ENCODE measurements around the gene GAPVD1. TPM values are rescaled to one million over a fixed set of nuclear protein-coding genes. Genes with fewer than 3 reads are reported as not detected.

The GAPVD1 gene
- total RNA-seq, 1 experiment from 2014 or later, result 39.5 TPM

DNA sequence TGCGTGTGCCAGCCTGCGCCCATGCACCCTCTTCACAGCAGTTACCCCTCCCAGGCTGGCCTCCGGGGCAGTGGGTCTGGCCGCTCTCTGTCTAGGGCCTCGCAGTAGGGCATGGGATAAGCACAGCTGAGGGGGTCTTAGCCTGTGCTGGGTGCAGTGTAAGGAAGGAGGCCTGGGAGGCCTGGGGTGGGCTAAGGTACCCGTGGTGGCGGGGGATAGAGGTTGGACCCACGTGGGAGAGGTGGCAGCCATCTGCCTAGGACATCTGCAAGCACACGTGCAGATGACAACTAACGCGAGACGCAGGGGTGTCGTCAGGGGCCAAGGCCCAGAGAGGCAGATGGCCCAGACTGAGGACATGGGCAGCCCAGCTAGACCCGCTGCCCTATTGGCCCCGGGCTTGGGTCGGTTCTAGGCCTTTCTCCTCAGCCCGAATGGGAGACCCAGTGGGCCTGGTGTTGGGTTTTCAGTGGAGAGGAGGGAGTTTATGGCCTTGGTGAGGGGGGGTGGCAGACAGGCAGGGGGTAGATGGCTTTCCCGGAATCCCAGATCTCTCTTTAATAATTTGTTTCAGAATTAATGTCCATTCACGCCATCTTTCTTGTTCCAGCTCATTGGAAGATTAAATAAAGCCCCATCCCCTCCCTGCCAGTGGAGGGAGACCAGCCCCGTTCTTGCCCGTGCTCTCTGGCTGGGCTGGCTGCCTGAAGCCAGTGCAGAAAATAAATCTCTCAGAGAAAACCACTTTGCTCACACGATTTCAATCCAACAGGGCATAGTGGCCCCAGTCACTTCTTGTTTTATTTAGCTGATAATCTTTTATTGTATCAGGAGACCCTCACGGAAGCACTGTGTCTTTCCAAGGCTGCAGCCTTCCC is 154.2 kb downstream of the GAPVD1 start:
- Histone ChIP-seq H4K91ac (ENCODE audit: insufficient read length, low read depth, low read length) (no peak overlapping the region), H4K8ac (replicated peaks; ENCODE audit: insufficient read length, low read depth, low read length) (no peak overlapping the region), H2BK120ac (ENCODE audit: low read depth, low read length, poor library complexity, severe bottlenecking) (no peak overlapping the region), H3K56ac (ENCODE audit: insufficient read length, low read depth, low read length) (no peak overlapping the region), H4K20me1 (ENCODE audit: control insufficient read depth, insufficient read depth, insufficient read length) (no peaks in the 10 kb centered on the region), H3K4me1 (ENCODE audit: insufficient read depth, low read length) (no peaks in the 10 kb centered on the region), H3K23ac (ENCODE audit: insufficient read length, low read depth, low read length) (no peak overlapping the region), H3K79me2 (ENCODE audit: insufficient read depth, low read length) (no peaks in the 10 kb centered on the region), H2BK5ac (ENCODE audit: insufficient read length, low read length) (no peak overlapping the region), H2AK5ac (ENCODE audit: insufficient read length, low read length) (no peak overlapping the region), H3K27ac (ENCODE audit: insufficient read length, low read depth, low read length) (no peak overlapping the region), H3K14ac (ENCODE audit: insufficient read depth, low read length) (no peak overlapping the region), H4K5ac (ENCODE audit: insufficient read length, low read depth, low read length) (no peak overlapping the region), H3K9ac (ENCODE audit: extremely low read depth, insufficient read length, low read length) (no peak overlapping the region), H3K4me2 (ENCODE audit: insufficient read depth, insufficient read length, low read length) (no peak overlapping the region), H3K9me3 (ENCODE audit: control insufficient read depth, low read depth, low read length) (no peaks in the 10 kb centered on the region), H3K79me1 (ENCODE audit: insufficient read depth, low read depth, low read length, poor library complexity, severe bottlenecking) (no peaks in the 10 kb centered on the region), H3T11ph (ENCODE audit: low read length) (no peak overlapping the region), H2BK15ac (ENCODE audit: low read depth, low read length) (no peak overlapping the region), H2BK12ac (ENCODE audit: insufficient read length, low read depth, low read length) (no peak overlapping the region), H3K27me3 (ENCODE audit: insufficient read depth, low read length) (no peaks in the 10 kb centered on the region), H3K23me2 (ENCODE audit: insufficient read length, low read depth, low read length, poor library complexity, severe bottlenecking) (no peaks in the 10 kb centered on the region), H3K4ac (ENCODE audit: low read depth, low read length) (no peak overlapping the region), H2AFZ (ENCODE audit: low read length) (no peak overlapping the region), H3K18ac (ENCODE audit: insufficient read length, low read depth, low read length) (no peak overlapping the region), H2BK20ac (ENCODE audit: low read depth, low read length, poor library complexity, severe bottlenecking) (no peak overlapping the region)
- H3K36me3 Mint-ChIP-seq (ENCODE audit: insufficient read depth in 1 of 3, low read depth in 3 of 3), result no peaks in the 10 kb centered on the region
- WGBS (ENCODE audit: extremely low coverage, insufficient read length, low lambda C conversion rate), result no CpG with 5 or more reads among the region's 23 CpGs
- peaks cover 2 to 6% of the 10 kb centered on the region in 2 experiments; a peak in 2 of 4 replicates for H3K4me1 Mint-ChIP-seq
- peak overlapping the region in 1 of 3 experiments; percentile 25; a peak in 1 of 7 replicates for H3K27ac Mint-ChIP-seq
- no peak overlapping the region for H3K4me3 Mint-ChIP-seq
- peaks cover 10% of the 10 kb centered on the region for H3K27me3 Mint-ChIP-seq (ENCODE audit: low read depth)
- DNase-seq, result no peak
- H3K9me3 Mint-ChIP-seq, result no peaks in the 10 kb centered on the region
- TF ChIP-seq, protein P1, sequence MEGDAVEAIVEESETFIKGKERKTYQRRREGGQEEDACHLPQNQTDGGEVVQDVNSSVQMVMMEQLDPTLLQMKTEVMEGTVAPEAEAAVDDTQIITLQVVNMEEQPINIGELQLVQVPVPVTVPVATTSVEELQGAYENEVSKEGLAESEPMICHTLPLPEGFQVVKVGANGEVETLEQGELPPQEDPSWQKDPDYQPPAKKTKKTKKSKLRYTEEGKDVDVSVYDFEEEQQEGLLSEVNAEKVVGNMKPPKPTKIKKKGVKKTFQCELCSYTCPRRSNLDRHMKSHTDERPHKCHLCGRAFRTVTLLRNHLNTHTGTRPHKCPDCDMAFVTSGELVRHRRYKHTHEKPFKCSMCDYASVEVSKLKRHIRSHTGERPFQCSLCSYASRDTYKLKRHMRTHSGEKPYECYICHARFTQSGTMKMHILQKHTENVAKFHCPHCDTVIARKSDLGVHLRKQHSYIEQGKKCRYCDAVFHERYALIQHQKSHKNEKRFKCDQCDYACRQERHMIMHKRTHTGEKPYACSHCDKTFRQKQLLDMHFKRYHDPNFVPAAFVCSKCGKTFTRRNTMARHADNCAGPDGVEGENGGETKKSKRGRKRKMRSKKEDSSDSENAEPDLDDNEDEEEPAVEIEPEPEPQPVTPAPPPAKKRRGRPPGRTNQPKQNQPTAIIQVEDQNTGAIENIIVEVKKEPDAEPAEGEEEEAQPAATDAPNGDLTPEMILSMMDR (conservative IDR thresholded peaks at IDR 0.05), result no peak

Data from H9 (cell line).